Thymus (tissue), 11 donors: ENCODE measurements around the gene PTPN20. TPM values are rescaled to one million over a fixed set of nuclear protein-coding genes. Genes with fewer than 3 reads are reported as not detected.

Experiments used
- DNase-seq, 9 donors: peaks; one replicate each; pipeline ENCODE4 v3.0.0-alpha.2; 2013; ENCODE audit warnings: low spot score in 9 of 9, low read depth in 6 of 9, missing footprints in 1 of 9
- H3K27ac ChIP-seq, 2 donors: one replicate each; pipeline ENCODE4 v1.5.1; 2013; ENCODE audit warnings: control low read depth in 1 of 2, low read depth in 1 of 2, low read length in 1 of 2, mild to moderate bottlenecking in 1 of 2, moderate library complexity in 1 of 2
- H3K27me3 ChIP-seq, 2 donors: one replicate each; pipeline ENCODE4 v1.5.1; 2013; ENCODE audit warnings: low read length in 1 of 2; ENCODE audit not compliant: control insufficient read depth in 2 of 2, insufficient read depth in 1 of 2
- H3K36me3 ChIP-seq, 2 donors: one replicate each; pipeline ENCODE4 v1.5.1; 2013; ENCODE audit warnings: low read length in 1 of 2, mild to moderate bottlenecking in 1 of 2, moderate library complexity in 1 of 2; ENCODE audit not compliant: control insufficient read depth in 2 of 2, insufficient read depth in 2 of 2
- H3K4me1 ChIP-seq, 2 donors: one replicate each; pipeline ENCODE4 v1.5.1; 2013; ENCODE audit warnings: low read length in 2 of 2; ENCODE audit not compliant: control insufficient read depth in 2 of 2, insufficient read depth in 2 of 2
- H3K4me3 ChIP-seq, 2 donors: one replicate each; pipeline ENCODE4 v1.5.1; 2013; ENCODE audit warnings: low read length in 2 of 2, control low read depth in 1 of 2, mild to moderate bottlenecking in 1 of 2
- H3K9me3 ChIP-seq, 2 donors: one replicate each; pipeline ENCODE4 v1.5.1; 2013; ENCODE audit warnings: low read length in 1 of 2, mild to moderate bottlenecking in 1 of 2; ENCODE audit not compliant: control insufficient read depth in 2 of 2, insufficient read depth in 1 of 2
- WGBS: extraction: QIAGEN DNeasy Blood & Tissue Kit; methylation state at CpG from one replicate; pipeline ENCODE4 v1.1.7; 2013; 5-methylcytosine and 5-hydroxymethylcytosine counted together
- polyA plus RNA-seq: library from polyadenylated mRNA; stranded (reverse); fragments of 200-250 nt; gene quantifications from one replicate; pipeline ENCODE4 v1.2.3, GENCODE V29; 2013
- total RNA-seq: library from RNA; stranded (reverse); fragments of 120-200 nt; gene quantifications from one replicate; pipeline ENCODE4 v1.2.4, GENCODE V29; 2013
- donor health status: healthy.

The PTPN20 gene
- total and polyA plus RNA-seq, 2 donors = 0.78 to 1.2 TPM

DNA sequence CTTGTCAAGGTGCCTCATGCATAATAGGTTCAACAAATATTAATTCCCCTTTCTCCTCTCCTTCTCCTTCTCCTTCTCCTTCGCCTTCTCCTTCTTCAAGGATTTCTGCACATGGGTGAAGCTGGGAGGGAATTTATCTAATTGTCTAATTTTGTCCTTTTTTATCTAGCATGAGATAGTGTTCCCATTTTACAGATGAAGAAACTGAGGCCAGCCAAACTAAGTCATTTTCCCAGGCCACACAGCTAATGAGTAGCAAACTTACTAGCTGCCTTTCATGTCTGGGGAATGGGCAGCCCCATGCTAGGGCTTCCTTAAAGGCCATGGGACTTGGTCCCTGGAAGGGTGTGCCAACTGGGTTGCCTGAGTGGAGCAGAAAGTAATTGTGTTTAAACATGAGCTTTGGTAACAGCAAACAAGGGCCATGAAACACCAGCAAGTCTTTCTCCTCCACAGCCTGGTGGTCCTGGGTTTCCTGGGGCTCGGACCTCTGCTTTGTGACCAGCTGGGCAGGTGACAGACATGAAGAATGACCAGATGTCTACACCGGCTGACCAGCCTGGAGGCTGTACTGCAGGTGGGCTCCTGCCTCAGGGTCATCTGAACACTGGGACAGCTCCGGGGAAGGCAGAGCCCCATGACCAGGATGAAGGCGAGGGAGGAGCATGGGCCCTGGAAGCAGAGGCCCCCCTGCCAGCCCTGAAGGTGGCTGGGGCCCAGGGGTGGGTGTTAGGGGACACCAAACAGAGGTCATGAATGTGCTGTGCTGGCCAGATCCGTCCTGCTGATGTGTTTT, 138.0 kb downstream of the PTPN20 start:
- DNase-seq = no peak
- Histone ChIP-seq H3K27me3 (no peaks in the 10 kb centered on the region), H3K9me3 (no peaks in the 10 kb centered on the region), H3K4me3 (no peak overlapping the region), H3K36me3 (no peaks in the 10 kb centered on the region), H3K4me1 (peaks cover 0 to 8% of the 10 kb centered on the region in 2 donors), H3K27ac (no peak overlapping the region)
- WGBS = 91% methylated on average over 6 of the region's 6 CpGs

DNA sequence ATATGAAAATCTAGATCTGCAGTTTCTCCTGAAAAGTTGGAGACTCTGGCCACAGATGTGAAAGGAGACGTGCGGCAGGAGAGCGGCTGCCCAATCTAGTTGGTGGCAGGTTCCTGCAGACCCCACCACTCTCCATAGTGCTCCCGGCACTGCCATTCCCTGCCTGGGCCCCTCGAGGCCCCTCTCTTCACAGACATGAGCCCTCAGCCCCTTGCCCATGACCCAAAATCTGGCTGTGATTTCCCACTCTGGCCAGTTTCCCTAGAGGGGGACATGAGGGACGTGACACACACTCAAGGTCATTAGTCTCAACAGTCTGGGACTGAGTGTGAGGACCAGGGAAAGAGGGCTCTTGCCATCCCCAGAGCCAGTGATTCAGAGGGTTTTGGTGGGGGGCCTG, 138.7 kb downstream of the PTPN20 start:
- WGBS = 97% methylated on average over 6 of the region's 6 CpGs
- peaks cover 0 to 8% of the 10 kb centered on the region in 2 donors for H3K4me1 ChIP-seq
- DNase-seq = no peak
- no peaks in the 10 kb centered on the region for H3K27me3 ChIP-seq
- no peaks in the 10 kb centered on the region for H3K36me3 ChIP-seq
- H3K4me3 ChIP-seq = no peak overlapping the region
- H3K27ac ChIP-seq = no peak overlapping the region
- H3K9me3 ChIP-seq = no peaks in the 10 kb centered on the region

DNA sequence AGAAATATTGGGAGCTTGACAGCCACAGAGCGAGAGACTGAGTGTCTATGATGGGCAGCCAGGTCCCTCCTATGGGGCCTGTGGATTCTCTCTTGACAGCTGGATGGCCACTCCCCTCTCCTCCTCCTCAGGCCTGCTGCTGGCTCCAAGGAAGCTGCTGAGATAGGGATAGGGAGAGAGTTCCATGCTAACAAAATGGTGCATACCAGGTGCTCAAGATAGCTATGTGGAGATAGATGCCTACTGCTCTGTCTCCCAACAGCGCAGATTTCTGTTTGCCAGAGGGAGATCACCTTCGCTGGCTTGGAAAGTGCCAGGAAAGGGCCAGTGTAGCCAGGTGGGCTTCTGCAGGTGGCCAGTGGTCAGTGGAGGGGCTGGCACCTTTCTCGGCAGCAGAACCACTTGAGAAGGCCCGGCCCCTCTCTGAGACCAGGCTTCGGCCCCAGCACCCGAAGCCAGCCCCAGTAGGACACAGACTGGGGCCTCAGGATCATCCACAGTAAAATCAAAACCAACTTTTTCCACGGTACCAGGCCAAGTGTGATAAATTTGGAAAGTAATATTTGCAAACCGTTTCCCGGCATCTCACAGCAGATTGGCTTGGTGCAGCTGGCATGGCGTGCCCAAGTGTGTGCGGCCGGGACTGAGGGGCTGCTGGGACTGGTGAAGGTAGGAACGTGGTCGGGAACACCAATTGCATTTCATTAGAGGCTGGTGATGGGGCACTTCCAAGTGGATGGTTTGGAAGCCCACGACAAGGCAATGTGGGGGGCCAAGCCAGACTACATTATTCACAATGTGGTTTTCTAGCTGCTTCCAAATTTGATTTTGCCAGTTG, 139.6 kb downstream of the PTPN20 start:
- WGBS = 89% methylated on average over 16 of the region's 16 CpGs
- no peak for DNase-seq
- no peak overlapping the region for H3K27ac ChIP-seq

DNA sequence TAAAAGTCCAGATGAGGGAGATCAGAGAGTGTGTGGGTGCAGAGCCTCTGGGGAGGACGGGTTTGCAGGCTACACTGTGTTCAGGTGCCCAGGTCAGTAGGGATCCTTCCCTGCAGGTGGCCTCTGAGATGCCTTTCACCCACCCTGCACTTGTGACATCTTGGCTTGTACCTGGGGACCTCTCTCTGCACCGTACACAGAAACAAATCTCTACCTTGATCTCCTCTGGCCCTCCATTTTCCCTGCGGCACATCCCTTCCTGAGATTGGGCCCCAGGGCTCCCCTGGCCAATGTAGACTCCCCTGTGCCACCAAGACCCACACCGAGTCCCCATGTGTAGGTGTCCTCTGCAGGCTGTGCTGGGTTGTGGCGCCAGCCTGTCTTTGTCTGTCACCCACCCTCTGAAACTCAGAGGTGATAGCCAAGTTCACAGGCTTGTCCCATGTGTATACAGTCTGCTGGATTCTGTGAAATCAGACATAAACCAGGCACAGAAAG, 140.6 kb downstream of the PTPN20 start:
- no peak for DNase-seq
- Histone ChIP-seq H3K4me3 (no peak overlapping the region), H3K27me3 (no peaks in the 10 kb centered on the region), H3K27ac (no peak overlapping the region), H3K9me3 (no peaks in the 10 kb centered on the region), H3K36me3 (no peaks in the 10 kb centered on the region), H3K4me1 (peaks cover 0 to 11% of the 10 kb centered on the region in 2 donors)
- WGBS = 79% methylated on average over 5 of the region's 5 CpGs

More for the DNA sequence above, 139.6 kb downstream of the PTPN20 start:
- H3K4me3 ChIP-seq = no peak overlapping the region
- no peaks in the 10 kb centered on the region for H3K36me3 ChIP-seq
- no peaks in the 10 kb centered on the region for H3K9me3 ChIP-seq
- H3K27me3 ChIP-seq = no peaks in the 10 kb centered on the region
- H3K4me1 ChIP-seq = peaks cover 0 to 11% of the 10 kb centered on the region in 2 donors
